ENCODE data around the gene GPC1. TPM values are rescaled to one million over a fixed set of nuclear protein-coding genes. Genes with fewer than 3 reads are reported as not detected.

The GPC1 gene
- total and polyA plus RNA-seq, 2 donors (not counting 1 experiment from before 2014, with no cell fraction given): 147 to 218 TPM

DNA sequence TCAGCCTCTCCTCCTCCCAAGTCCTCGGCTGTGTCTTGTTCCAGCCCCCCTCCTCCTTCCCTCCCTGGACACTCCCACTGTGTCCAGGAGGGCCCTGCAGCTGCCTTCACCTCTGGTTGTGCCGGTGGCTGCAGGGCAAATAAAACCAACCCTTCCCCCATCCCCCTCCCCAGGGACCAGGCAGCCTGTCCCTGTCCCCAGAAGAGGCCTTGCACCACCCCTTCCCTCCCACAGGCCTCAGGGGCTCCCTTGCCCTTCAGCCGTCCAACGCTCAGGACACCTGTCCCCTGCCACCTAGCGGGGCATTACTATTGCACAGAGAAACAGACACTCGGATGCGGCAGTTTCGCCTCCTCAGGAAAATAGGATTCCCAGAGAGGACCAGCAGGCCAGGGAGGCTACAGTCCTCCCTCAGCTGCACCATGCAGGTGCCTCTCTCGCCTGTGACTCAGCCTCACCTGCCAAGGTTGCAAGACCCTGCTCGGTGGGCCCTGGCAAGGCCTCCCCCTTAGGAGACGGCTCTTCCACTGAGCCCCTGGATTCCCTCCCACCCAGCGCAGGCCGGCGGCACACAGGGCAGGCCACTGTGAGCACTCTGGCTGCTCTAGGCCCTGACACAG lies 5.5 kb upstream of the GPC1 start:
- no peaks in the 10 kb centered on the region for H3K79me2 ChIP-seq (ENCODE audit: control insufficient read depth, insufficient read depth, low read length)
- H3K4me1 ChIP-seq (ENCODE audit: control insufficient read depth, extremely low read depth, insufficient read depth, low read length): peaks cover 9% of the 10 kb centered on the region
- no peak overlapping the region for H3K4me3 ChIP-seq (replicated peaks in 1 of 4; ENCODE audit: control extremely low read depth in 1 of 4, insufficient read depth in 1 of 4, low read depth in 3 of 4, low read length in 4 of 4)
- no peak overlapping the region for H2AFZ ChIP-seq (ENCODE audit: low read length)
- H4K20me1 ChIP-seq (ENCODE audit: control insufficient read depth, extremely low read depth, insufficient read depth, low read length): no peaks in the 10 kb centered on the region
- H3K9ac ChIP-seq (ENCODE audit: insufficient read depth, low read length): no peak overlapping the region
- H3K36me3 ChIP-seq (ENCODE audit: control insufficient read depth, insufficient read depth, low read length): no peaks in the 10 kb centered on the region
- no peaks in the 10 kb centered on the region for H3K27me3 ChIP-seq (ENCODE audit: control insufficient read depth, insufficient read depth, low read length)
- no peak overlapping the region for H3K4me2 ChIP-seq (ENCODE audit: extremely low read depth, insufficient read depth, low read length)
- TF ChIP-seq CTCF (conservative IDR thresholded peaks at IDR 0.05 in 1 of 2, IDR thresholded peaks at IDR 0.05 in 1 of 2; ENCODE audit: low read depth in 1 of 2, low read length in 2 of 2) (no peak), EZH2 (IDR thresholded peaks at IDR 0.05; ENCODE audit: low read length, missing control alignments) (no peak)
- DNase-seq (ENCODE audit: low read depth in 2 of 2): no peak
- no peak overlapping the region for H3K27ac ChIP-seq (ENCODE audit: insufficient read depth, low read length)
- H3K9me3 ChIP-seq (ENCODE audit: control insufficient read depth, insufficient read depth, low read depth, low read length): no peaks in the 10 kb centered on the region

- Histone ChIP-seq H2AFZ (ENCODE audit: low read length) (no peak overlapping the region), H3K27me3 (ENCODE audit: control insufficient read depth, insufficient read depth, low read length) (no peaks in the 10 kb centered on the region), H3K79me2 (ENCODE audit: control insufficient read depth, insufficient read depth, low read length) (no peaks in the 10 kb centered on the region), H3K36me3 (ENCODE audit: control insufficient read depth, insufficient read depth, low read length) (no peaks in the 10 kb centered on the region), H3K4me1 (ENCODE audit: control insufficient read depth, extremely low read depth, insufficient read depth, low read length) (peaks cover 9% of the 10 kb centered on the region), H4K20me1 (ENCODE audit: control insufficient read depth, extremely low read depth, insufficient read depth, low read length) (no peaks in the 10 kb centered on the region), H3K9me3 (ENCODE audit: control insufficient read depth, insufficient read depth, low read depth, low read length) (no peaks in the 10 kb centered on the region), H3K27ac (ENCODE audit: insufficient read depth, low read length) (no peak overlapping the region), H3K9ac (ENCODE audit: insufficient read depth, low read length) (no peak overlapping the region), H3K4me2 (ENCODE audit: extremely low read depth, insufficient read depth, low read length) (no peak overlapping the region), H3K4me3 (replicated peaks in 1 of 4; ENCODE audit: control extremely low read depth in 1 of 4, insufficient read depth in 1 of 4, low read depth in 3 of 4, low read length in 4 of 4) (no peak overlapping the region)
- no peak for DNase-seq (ENCODE audit: low read depth in 2 of 2)
- TF ChIP-seq EZH2 (IDR thresholded peaks at IDR 0.05; ENCODE audit: low read length, missing control alignments) (no peak), CTCF (conservative IDR thresholded peaks at IDR 0.05 in 1 of 2, IDR thresholded peaks at IDR 0.05 in 1 of 2; ENCODE audit: low read depth in 1 of 2, low read length in 2 of 2) (no peak)
Observed at GRCh38 chr2:240430595-240430994, 4.9 kb upstream of the GPC1 start.

DNA sequence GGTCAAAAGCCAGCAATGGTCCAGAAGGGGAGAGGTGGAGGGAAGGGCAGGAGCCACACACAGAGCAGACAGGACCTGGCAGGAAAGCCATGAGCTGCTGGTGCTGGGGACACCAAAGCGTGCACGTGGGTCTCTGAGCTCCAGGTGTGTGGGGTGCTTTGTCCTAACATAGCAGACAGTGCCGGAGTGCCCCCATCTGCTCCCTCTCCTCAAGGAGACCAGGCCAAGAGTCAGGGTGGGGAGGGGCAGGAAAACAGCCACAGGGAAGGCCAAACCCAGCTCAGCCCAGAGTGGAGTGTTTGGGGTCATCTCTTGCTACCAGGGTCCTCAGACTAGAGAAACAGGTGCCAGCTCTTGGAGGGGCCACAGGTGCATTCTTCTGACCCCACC lies 4.2 kb upstream of the GPC1 start:
- no peak for TF ChIP-seq CTCF (conservative IDR thresholded peaks at IDR 0.05 in 1 of 2, IDR thresholded peaks at IDR 0.05 in 1 of 2; ENCODE audit: low read depth in 1 of 2, low read length in 2 of 2)
- TF ChIP-seq EZH2 (IDR thresholded peaks at IDR 0.05; ENCODE audit: low read length, missing control alignments): no peak
- H3K9me3 ChIP-seq (ENCODE audit: control insufficient read depth, insufficient read depth, low read depth, low read length): no peaks in the 10 kb centered on the region

More for the DNA sequence above, 4.2 kb upstream of the GPC1 start:
- no peak overlapping the region for H3K4me2 ChIP-seq (ENCODE audit: extremely low read depth, insufficient read depth, low read length)
- no peaks in the 10 kb centered on the region for H4K20me1 ChIP-seq (ENCODE audit: control insufficient read depth, extremely low read depth, insufficient read depth, low read length)
- peaks cover 2% of the 10 kb centered on the region for H3K79me2 ChIP-seq (ENCODE audit: control insufficient read depth, insufficient read depth, low read length)
- no peak overlapping the region for H3K27ac ChIP-seq (ENCODE audit: insufficient read depth, low read length)
- no peaks in the 10 kb centered on the region for H3K36me3 ChIP-seq (ENCODE audit: control insufficient read depth, insufficient read depth, low read length)
- no peak overlapping the region for H3K9ac ChIP-seq (ENCODE audit: insufficient read depth, low read length)
- DNase-seq (ENCODE audit: low read depth in 2 of 2): no peak
- no peak overlapping the region for H2AFZ ChIP-seq (ENCODE audit: low read length)
- no peaks in the 10 kb centered on the region for H3K27me3 ChIP-seq (ENCODE audit: control insufficient read depth, insufficient read depth, low read length)
- peaks cover 9% of the 10 kb centered on the region for H3K4me1 ChIP-seq (ENCODE audit: control insufficient read depth, extremely low read depth, insufficient read depth, low read length)
- H3K4me3 ChIP-seq (replicated peaks in 1 of 4; ENCODE audit: control extremely low read depth in 1 of 4, insufficient read depth in 1 of 4, low read depth in 3 of 4, low read length in 4 of 4): no peak overlapping the region

Measured in fibroblast of lung (primary cell).